ENCODE measurements around the gene NOD1. TPM values are rescaled to one million over a fixed set of nuclear protein-coding genes. Genes with fewer than 3 reads are reported as not detected.
"Not testable (repeated sequence)": the region's sequence is repeated elsewhere in the genome, so short reads cannot be mapped to it uniquely, and the experiment has no call there.

Gene NOD1
- total RNA-seq, 2 experiments from 2014 or later: 12.8 to 14.0 TPM

GRCh38 chr7:30430777-30431176, 47.8 kb downstream of the NOD1 start:
- Mint-ChIP-seq H3K9me3 (no peaks in the 10 kb centered on the region), H3K27ac (no peak overlapping the region), H3K4me1 (ENCODE audit: low read depth) (no peaks in the 10 kb centered on the region), H3K27me3 (no peaks in the 10 kb centered on the region), H3K36me3 (peaks cover 19% of the 10 kb centered on the region), H3K4me3 (no peak overlapping the region)
- POLR2A ChIA-PET: no interaction called here
- intact Hi-C loops (cut with micrococcal nuclease): no loop called here
- CTCF ChIA-PET: interaction anchor here (1.2 kb wide), 1 partner anchor 133 kb away, joined by 5 read pairs; no protein-coding TSS in a partner anchor
- DNase-seq: no peak

- POLR2A ChIA-PET: no interaction called here
- Mint-ChIP-seq H3K4me1 (ENCODE audit: low read depth) (no peaks in the 10 kb centered on the region), H3K27ac (no peak overlapping the region), H3K36me3 (peaks cover 19% of the 10 kb centered on the region), H3K4me3 (no peak overlapping the region), H3K9me3 (no peaks in the 10 kb centered on the region), H3K27me3 (no peaks in the 10 kb centered on the region)
- CTCF ChIA-PET: interaction anchor here (1.2 kb wide), 1 partner anchor 134 kb away, joined by 5 read pairs; no protein-coding TSS in a partner anchor
- no peak for DNase-seq
- intact Hi-C loops (cut with micrococcal nuclease): no loop called here
Measured at GRCh38 chr7:30430276-30430675, 48.3 kb downstream of the NOD1 start.

GRCh38 chr7:30429156-30429530, 49.4 kb downstream of the NOD1 start:
- intact Hi-C loops (cut with micrococcal nuclease): no loop called here
- ChIA-PET POLR2A (no interaction called here), CTCF (no interaction called here)
- no peaks in the 10 kb centered on the region for H3K4me1 Mint-ChIP-seq (ENCODE audit: low read depth)
- no peak for DNase-seq
- peaks cover 13% of the 10 kb centered on the region for H3K36me3 Mint-ChIP-seq
- no peak overlapping the region for H3K27ac Mint-ChIP-seq
- H3K27me3 Mint-ChIP-seq: no peaks in the 10 kb centered on the region
- no peaks in the 10 kb centered on the region for H3K9me3 Mint-ChIP-seq
- no peak overlapping the region for H3K4me3 Mint-ChIP-seq

- H3K36me3 Mint-ChIP-seq: peaks cover 12% of the 10 kb centered on the region
- H3K27me3 Mint-ChIP-seq: no peaks in the 10 kb centered on the region
- no peaks in the 10 kb centered on the region for H3K4me1 Mint-ChIP-seq (ENCODE audit: low read depth)
- H3K9me3 Mint-ChIP-seq: no peaks in the 10 kb centered on the region
- DNase-seq: no peak
- H3K27ac Mint-ChIP-seq: no peak overlapping the region
- CTCF ChIA-PET: no interaction called here
- intact Hi-C loops (cut with micrococcal nuclease): no loop called here
- H3K4me3 Mint-ChIP-seq: no peak overlapping the region
- POLR2A ChIA-PET: no interaction called here
Measured at GRCh38 chr7:30428246-30429155, 50.1 kb downstream of the NOD1 start.

- H3K9me3 Mint-ChIP-seq: no peaks in the 10 kb centered on the region
Measured at GRCh38 chr7:30427296-30428070, 51.1 kb downstream of the NOD1 start.

GRCh38 chr7:30424506-30424905, 54.1 kb downstream of the NOD1 start:
- intact Hi-C loops (cut with micrococcal nuclease): no loop called here
- CTCF ChIA-PET: interaction anchor here (0.8 kb wide), 1 partner anchor 123 kb away, joined by 3 read pairs; no protein-coding TSS in a partner anchor
- Mint-ChIP-seq H3K4me1 (ENCODE audit: low read depth) (peaks cover 4% of the 10 kb centered on the region), H3K9me3 (peaks cover 3% of the 10 kb centered on the region), H3K4me3 (no peak overlapping the region), H3K27me3 (no peaks in the 10 kb centered on the region), H3K27ac (no peak overlapping the region), H3K36me3 (peaks cover 2% of the 10 kb centered on the region)
- DNase-seq: no peak
- POLR2A ChIA-PET: no interaction called here

More at GRCh38 chr7:30427296-30428070, 51.1 kb downstream of the NOD1 start:
- intact Hi-C loops (cut with micrococcal nuclease): no loop called here
- POLR2A ChIA-PET: no interaction called here
- Mint-ChIP-seq H3K4me3 (no peak overlapping the region), H3K27me3 (no peaks in the 10 kb centered on the region), H3K4me1 (ENCODE audit: low read depth) (peaks cover 4% of the 10 kb centered on the region), H3K27ac (no peak overlapping the region), H3K36me3 (peaks cover 9% of the 10 kb centered on the region)
- CTCF ChIA-PET: interaction anchor here (0.6 kb wide), 1 partner anchor 366 kb away, joined by 3 read pairs; no protein-coding TSS in a partner anchor
- DNase-seq: no peak

- no peak overlapping the region for H3K27ac Mint-ChIP-seq
- H3K4me3 Mint-ChIP-seq: no peak overlapping the region
- CTCF ChIA-PET: interaction anchor here (1.1 kb wide), 1 partner anchor 140 kb away, joined by 4 read pairs; no protein-coding TSS in a partner anchor
Measured at GRCh38 chr7:30423788-30424505, 54.6 kb downstream of the NOD1 start.

GRCh38 chr7:30422922-30423321, 55.7 kb downstream of the NOD1 start:
- POLR2A ChIA-PET: interaction anchor here (1.1 kb wide), 1 partner anchor 32 kb away, joined by 3 read pairs; no protein-coding TSS in a partner anchor
- H3K27ac Mint-ChIP-seq: no peak overlapping the region
- intact Hi-C loops (cut with micrococcal nuclease): no loop called here

More at GRCh38 chr7:30423788-30424505, 54.6 kb downstream of the NOD1 start:
- POLR2A ChIA-PET: no interaction called here
- DNase-seq: no peak
- Mint-ChIP-seq H3K4me1 (ENCODE audit: low read depth) (peaks cover 4% of the 10 kb centered on the region), H3K27me3 (no peaks in the 10 kb centered on the region), H3K9me3 (peaks cover 3% of the 10 kb centered on the region), H3K36me3 (no peaks in the 10 kb centered on the region)
- intact Hi-C loops (cut with micrococcal nuclease): no loop called here

GRCh38 chr7:30421647-30422196, 56.9 kb downstream of the NOD1 start:
- CTCF ChIA-PET: interaction anchor here (1.2 kb wide), 1 partner anchor 70 kb away, joined by 4 read pairs; no protein-coding TSS in a partner anchor
- DNase-seq: no peak
- intact Hi-C loops (cut with micrococcal nuclease): no loop called here
- Mint-ChIP-seq H3K4me1 (ENCODE audit: low read depth) (peaks cover 4% of the 10 kb centered on the region), H3K36me3 (no peaks in the 10 kb centered on the region), H3K27me3 (no peaks in the 10 kb centered on the region), H3K9me3 (peaks cover 3% of the 10 kb centered on the region), H3K27ac (no peak overlapping the region), H3K4me3 (no peak overlapping the region)
- POLR2A ChIA-PET: no interaction called here

More at GRCh38 chr7:30422922-30423321, 55.7 kb downstream of the NOD1 start:
- no peak for DNase-seq
- H3K27me3 Mint-ChIP-seq: no peaks in the 10 kb centered on the region
- H3K9me3 Mint-ChIP-seq: peaks cover 3% of the 10 kb centered on the region
- H3K4me3 Mint-ChIP-seq: no peak overlapping the region
- H3K36me3 Mint-ChIP-seq: no peaks in the 10 kb centered on the region
- CTCF ChIA-PET: interaction anchor here (1.1 to 1.2 kb wide), 3 partner anchors 71 to 141 kb away, joined by 4 read pairs; no protein-coding TSS in a partner anchor
- H3K4me1 Mint-ChIP-seq (ENCODE audit: low read depth): peaks cover 4% of the 10 kb centered on the region

- CTCF ChIA-PET: no interaction called here
- no peak overlapping the region for H3K27ac Mint-ChIP-seq
- intact Hi-C loops (cut with micrococcal nuclease): no loop called here
- DNase-seq: no peak
- H3K27me3 Mint-ChIP-seq: no peaks in the 10 kb centered on the region
- peaks cover 4% of the 10 kb centered on the region for H3K4me1 Mint-ChIP-seq (ENCODE audit: low read depth)
- H3K9me3 Mint-ChIP-seq: peaks cover 3% of the 10 kb centered on the region
- H3K4me3 Mint-ChIP-seq: no peak overlapping the region
- POLR2A ChIA-PET: no interaction called here
- H3K36me3 Mint-ChIP-seq: no peaks in the 10 kb centered on the region
Measured at GRCh38 chr7:30420662-30421061, 57.9 kb downstream of the NOD1 start.

- POLR2A ChIA-PET; H3K36me3 Mint-ChIP-seq; DNase-seq; H3K9me3 Mint-ChIP-seq; CTCF ChIA-PET; H3K27ac Mint-ChIP-seq; H3K4me1 Mint-ChIP-seq (ENCODE audit: low read depth); H3K4me3 Mint-ChIP-seq; H3K27me3 Mint-ChIP-seq; intact Hi-C loops (cut with micrococcal nuclease): not testable (repeated sequence)
Measured at GRCh38 chr7:30420080-30420479, 58.5 kb downstream of the NOD1 start.

Measured in activated CD4-positive, alpha-beta memory T cell treated with anti-CD3 and anti-CD28 coated beads for 36 hours (primary cell).